NCI-H345 (cell line): ENCODE results near the gene HEY2.
A peak's percentile ranks its signal among the peaks of the same experiment; 100 is the strongest.

Experiments used
- DNase-seq: peaks from one replicate; lab custom pipeline; 2025; lab: John Stamatoyannopoulos, UW

HEY2 gene

DNA sequence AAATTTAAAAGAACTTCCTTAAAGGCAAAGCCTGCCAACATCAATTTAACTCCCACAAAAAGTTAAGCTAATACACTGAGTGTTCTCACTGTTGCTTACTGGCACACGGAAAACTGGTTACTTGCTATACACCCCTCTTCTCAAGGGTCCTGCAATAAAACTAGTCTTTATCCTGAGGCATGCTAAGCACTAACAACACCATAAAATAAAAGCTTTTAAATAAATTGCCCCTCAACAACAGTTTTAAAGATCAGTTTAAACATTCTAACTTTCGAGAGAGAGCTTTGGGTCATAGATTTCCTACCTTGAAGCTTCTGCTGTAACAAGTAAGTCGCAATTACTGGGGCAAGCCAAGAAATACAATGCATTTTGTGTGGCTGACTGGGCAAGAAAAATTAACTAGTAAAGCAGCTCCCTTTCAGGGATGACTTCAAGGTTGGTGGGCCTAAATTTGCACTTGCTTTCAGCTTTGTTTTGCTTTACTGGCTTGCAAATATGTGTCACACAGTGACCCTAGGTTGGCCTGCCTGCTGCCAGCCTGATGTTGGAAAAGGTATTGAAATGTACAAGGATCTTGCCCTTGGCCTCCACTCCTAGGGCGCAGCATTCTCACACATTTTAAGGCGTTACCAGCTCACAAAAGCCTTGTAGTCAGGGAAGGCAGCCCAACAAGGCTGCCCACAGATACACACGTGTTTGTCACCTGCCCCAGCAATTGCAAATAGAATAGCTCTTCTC lies 4.0 kb upstream of the HEY2 start:
- DNase-seq: peak; percentile 9

DNA sequence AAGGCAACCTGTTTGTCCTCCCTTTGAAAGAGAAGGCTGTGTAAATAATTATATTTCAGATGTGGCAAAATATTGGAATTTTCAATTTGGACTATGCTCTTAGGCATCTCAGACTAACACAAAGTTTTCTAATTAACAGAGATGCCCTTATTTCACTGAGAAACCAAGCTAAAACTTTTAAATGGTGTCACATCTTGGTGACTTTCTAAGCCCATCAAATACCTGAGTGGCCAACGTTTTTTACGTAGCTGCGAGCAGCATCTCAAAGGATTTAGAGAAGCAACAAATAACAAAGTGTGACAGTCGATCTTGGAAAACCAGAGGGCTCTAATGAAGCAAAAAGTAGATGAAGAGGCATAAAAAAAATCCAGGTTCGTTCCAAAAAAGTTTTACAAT lies 3.4 kb upstream of the HEY2 start:
- no peak for DNase-seq

DNA sequence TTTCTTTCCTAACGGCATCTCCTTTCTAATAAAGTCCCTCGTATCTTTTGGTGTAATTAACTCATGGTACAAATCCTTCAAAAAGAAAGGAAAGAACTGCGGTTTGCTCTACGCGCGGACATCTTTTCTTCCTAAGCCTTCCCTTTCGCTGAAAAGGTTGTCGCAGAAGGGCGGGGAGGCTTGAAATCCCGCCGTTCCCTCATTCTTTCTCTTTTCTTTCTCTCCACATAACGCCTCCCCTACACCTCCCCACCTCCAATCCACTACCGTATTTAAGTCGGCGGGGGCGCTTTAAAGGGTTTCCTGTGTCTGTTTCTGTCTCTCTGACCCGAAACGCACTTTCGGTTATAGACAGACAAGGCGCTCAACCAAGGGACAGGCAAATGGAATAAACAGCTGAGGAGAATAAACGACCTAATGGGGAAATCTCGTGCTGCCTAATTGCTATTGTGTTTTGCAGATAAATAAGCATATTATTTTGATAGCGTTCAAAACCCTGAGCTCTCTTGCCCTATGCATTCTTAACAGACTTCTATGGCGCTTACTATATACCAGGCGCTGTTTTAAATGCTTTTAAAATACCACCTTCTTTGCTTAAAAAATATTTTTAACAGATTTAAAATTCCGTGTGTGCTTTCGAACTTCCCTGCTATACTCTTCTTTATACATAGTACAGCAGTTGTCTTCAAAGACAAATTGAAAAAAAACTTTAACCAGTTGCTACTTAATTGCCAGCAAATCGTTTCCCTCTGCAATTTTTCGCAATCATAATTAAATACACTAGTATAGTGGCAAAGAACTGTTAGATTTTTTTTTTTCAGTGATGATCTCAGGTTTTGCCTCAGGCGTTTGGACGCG lies 2.5 kb upstream of the HEY2 start:
- no peak for DNase-seq

DNA sequence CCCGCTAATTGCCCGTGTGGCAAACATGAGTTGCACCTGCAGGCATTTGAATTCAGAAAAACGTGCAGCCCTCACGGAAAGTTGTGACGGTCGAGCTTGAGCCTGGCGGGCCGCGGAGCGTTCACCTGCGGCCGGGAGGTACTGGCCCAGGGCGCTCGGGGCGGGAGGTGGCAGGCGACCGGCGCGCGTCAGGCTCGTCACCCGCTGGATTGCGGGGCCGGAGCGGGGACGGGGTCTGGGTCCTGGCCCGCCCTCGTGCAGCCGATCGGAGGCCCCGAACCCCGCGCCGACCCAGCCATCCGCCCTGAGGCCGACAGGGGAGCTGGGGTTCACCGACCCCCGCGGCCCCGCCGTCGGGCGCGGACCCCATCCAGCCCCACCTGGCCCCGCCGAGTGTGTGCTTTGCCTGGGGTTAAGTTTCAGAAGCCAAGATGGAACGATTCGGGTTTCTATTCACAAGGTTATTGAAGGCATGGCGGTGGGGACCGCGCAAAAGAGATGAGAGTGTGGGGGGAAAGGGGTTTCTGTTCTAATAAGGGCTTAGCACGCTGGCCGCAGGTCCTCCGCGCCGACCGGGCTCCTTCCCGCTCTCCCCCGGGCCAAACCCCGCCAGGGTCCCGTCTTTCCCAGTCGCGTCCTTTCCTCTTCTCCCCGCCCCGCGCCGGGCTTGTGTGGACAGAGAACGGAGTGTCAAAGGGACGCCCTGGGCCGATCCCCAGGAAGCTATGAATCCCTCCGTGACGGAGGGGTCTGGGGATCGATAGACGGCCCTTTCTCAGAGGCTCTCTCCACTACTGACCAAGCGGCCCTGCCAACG lies 1.6 kb upstream of the HEY2 start:
- DNase-seq: peak; percentile 76

DNA sequence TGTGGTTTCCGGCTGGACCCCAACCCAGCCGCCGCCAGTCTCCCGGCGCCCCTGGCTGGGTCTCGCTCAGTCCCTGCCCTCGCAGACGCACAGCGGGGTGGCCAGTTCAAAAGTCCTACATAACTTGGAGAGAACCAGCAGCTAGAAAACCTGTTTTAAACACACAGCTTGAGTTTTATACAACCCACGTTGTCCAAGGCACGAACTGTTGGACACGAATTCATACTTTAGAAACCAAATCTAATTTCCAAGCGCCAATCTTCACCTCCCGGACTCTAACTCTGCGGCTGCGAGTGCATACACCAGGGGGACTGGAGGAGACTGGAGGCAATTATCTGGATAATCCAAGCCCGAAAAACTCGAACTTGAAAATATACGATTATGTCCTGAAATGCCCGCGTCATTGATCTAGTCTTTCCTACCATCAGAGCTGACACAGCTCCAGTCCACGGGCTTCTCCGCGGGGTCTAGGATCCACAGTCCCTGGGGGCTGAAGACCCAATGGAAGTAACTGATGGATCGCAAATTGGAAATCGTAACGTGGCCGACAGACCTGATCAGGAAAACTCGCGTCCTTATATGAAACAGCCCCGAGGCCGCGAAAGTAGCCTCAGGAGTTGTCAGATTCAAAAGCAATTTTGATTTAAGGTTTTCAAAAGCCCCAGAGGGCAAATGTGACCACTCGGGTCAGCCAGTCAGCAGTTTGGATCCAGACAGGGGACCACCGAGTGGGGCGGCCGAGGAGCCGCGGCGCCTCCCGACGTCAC lies 843 bp upstream of the HEY2 start:
- DNase-seq: peak; percentile 67

DNA sequence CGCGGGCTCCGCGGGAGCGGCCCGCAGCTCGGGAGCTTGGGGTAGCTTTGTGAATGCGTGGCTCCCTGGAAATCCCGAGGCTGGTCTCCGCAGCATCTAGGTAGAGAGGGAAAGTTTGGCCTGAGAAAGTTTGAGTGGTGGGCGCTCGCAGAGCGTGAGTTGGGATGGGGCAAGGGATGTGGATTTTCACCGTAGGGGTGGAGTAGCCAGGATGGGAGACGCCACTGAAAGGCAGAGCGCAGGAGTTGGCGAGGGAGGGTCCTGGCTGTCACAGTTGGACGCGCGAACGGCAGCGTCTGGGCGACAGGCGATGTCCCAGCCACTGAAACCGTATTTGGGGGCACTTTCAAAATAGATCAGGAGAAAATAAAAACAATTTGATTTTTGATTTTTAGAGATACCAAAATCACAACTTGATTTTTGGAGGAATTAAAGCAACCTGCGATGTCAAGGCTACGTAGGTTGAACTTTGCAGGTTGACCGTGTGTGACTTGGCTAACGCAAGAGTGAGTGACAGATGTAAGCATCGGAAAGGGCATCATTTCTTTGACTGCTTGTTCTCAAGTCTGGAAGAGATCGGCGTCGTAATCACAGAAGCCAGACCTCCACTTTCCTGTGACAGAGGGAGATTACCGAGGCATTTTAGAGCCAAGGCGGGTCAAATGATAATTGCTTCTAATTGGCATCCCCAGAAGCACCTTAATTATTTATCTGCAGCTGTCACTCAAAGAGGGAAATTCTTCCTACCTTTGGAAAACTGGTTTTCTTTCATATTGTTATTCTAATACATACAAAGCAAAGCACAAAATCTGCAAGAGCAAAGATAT lies 646 bp downstream of the HEY2 start:
- DNase-seq: peak; percentile 66

DNA sequence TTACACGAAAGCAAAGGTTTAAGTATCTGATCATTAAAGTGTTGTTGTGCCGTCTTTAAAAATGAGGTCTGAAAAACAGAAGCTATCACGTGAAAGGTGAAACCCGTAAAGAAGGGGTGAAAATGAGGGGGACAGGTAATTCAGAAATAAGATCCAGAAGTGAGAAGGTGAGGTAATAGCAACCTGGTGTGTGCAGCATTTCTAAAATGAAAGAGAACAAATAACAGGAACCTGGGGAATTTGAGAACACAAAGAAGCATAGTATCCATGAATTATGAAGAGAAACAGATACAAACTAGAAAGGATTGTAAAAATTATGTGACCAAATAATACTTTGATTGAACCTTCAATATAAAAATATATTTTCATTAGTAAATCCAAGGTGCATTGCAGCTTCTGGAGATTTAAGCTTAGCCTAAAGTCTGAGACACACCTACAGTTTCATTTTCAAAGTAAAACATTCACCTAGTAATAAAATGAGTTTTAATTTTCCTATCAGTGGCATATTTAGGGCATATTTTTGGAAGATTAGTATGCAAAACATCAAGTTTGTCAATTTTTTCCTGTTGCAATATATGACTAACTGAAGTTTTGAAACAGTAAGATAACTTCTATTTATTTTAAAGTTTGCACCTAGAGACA lies 1.4 kb downstream of the HEY2 start:
- DNase-seq: no peak

DNA sequence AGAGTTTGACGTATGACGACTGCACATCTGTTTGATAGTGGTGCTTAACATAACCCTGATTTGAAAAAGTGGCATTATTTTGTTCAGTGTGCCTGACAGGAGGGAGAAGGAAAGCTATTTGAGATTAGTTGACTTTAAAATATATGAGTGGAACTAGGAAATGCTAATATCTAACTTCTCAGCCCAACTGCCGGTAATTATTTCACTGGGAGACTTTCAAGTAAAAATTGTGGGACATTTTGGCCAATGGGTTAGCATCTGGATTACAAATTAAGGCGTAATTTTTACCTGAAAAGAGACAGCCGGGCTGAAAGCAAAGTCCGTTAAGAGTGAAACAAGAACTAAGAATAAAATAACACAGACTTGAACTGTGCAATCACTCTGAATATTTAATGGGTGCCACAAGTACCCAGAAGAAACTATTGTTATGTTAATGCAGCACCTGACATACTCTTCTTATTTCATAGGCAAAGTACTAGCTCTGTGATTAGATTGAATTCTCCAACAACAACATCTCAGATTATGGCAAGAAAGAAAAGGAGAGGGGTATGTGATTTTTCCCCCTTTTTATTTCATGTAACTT lies 2.0 kb downstream of the HEY2 start:
- DNase-seq: no peak

DNA sequence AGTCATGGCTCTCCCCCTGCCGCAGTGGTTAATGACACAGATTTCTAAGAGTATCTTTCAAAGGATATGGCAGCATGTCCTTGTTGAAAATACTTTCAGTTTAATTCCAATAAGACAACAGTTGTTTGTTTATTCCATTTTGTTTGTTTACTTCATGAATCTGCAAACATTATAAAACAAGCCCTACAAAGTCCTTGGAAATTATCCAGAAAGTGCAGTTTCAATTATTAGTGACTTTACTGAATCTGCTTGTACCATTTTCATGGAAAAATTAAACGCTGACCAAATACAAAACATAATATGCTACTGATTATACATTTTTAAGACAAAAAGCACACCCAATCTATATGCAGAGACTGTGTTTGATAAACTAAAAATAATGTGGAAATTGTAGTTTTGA lies 3.3 kb downstream of the HEY2 start:
- no peak for DNase-seq

DNA sequence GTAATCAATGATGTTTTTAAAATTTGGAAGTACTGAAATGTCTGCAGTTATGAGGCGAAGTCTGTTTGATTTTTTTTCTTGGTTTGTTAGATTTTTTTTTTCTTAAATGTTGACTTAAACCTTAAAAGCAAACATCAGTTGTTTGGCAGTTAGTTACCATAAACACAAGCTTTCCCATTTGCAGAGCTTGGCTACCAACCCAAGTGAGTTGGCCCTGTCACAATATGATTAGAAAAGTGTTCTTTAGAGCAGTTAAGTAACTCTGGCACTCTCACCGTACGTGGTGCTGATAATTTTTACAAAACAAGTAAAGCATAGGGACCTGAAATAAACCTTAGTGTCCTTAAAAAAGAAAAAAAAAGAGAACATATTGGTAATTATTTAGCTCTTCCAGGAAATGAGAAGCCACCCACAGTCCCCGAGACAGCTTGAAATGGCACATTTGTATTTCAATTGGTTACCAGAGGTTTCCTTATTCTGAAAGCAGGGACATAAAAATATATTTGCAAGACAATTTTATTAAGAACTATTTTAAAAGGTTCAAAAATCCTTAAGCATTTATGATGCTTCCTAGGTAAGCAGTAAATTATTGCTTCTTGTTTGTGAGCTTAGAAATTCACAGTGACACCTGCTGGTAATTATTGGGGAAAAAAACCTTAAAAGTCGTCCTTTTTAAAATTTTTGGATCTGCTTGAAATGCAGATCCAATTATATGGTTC lies 3.9 kb downstream of the HEY2 start:
- peak; percentile 15 for DNase-seq

DNA sequence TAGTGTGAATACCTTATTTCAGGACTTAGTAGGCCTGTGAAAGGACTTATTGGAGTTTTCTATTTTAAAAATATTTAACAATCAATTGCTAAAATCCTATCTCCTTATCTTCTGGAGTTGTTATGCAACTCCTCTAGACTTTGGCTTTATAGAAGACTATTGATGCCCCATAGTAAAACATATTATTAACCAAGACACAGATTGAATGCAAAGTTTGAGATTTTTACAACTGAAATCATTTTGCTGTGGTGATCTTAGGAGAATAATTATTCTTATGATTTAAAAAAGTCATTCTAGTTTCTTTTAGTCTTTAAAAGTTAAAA lies 4.5 kb downstream of the HEY2 start:
- DNase-seq: no peak

DNA sequence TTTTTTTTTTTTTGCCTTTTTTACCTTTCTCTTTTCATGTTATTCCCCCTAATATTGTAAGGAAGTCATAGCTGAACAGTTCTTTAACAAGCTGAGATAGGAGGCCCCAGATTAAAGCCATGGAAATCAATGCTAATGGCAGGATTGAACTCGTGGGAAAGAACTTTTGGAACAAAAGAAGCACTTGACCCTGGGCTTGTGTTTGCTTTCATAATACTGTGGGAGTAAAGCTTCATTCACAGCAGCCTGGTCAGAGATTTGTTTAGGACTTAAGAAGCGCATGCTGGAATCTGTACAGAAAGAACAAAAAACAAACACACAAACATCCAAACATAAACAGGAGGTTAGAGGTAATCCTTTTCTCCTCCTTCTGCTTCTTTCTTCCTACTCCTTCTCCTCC lies 5.1 kb downstream of the HEY2 start:
- DNase-seq: no peak

DNA sequence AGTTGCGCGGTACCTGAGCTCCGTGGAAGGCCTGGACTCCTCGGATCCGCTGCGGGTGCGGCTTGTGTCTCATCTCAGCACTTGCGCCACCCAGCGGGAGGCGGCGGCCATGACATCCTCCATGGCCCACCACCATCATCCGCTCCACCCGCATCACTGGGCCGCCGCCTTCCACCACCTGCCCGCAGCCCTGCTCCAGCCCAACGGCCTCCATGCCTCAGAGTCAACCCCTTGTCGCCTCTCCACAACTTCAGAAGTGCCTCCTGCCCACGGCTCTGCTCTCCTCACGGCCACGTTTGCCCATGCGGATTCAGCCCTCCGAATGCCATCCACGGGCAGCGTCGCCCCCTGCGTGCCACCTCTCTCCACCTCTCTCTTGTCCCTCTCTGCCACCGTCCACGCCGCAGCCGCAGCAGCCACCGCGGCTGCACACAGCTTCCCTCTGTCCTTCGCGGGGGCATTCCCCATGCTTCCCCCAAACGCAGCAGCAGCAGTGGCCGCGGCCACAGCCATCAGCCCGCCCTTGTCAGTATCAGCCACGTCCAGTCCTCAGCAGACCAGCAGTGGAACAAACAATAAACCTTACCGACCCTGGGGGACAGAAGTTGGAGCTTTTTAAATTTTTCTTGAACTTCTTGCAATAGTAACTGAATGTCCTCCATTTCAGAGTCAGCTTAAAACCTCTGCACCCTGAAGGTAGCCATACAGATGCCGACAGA lies 9.9 kb downstream of the HEY2 start:
- no peak for DNase-seq

DNA sequence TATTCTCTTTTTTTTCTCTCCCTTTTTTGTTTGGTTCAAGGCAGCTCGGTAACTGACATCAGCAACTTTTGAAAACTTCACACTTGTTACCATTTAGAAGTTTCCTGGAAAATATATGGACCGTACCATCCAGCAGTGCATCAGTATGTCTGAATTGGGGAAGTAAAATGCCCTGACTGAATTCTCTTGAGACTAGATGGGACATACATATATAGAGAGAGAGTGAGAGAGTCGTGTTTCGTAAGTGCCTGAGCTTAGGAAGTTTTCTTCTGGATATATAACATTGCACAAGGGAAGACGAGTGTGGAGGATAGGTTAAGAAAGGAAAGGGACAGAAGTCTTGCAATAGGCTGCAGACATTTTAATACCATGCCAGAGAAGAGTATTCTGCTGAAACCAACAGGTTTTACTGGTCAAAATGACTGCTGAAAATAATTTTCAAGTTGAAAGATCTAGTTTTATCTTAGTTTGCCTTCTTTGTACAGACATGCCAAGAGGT lies 10.6 kb downstream of the HEY2 start:
- DNase-seq: no peak

DNA sequence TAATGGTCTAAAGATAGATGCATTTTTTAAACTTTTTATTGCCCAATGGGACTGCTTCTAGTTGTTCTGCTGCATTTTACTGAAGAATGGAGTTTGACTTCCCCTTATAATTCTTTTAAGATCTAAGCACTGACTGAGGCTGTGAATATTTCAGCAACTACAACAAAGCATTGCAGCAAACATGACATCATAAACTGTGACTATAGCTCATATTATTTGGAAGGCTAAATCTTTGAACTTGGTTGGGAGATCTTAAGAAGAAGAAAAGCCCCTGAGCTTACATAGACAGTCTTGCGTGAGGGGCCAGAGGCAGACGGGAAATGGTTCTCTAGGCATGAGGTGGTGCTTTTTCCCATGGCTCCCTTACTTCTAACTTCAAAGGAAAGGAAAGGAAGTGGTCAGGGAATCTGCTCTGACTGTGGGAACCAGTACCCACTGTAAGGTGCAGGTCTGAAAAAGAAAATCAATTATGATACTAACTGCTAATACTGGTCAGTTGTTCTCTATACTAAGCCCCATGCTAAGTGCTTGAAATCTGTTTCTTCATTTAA lies 14.8 kb downstream of the HEY2 start:
- DNase-seq: no peak

DNA sequence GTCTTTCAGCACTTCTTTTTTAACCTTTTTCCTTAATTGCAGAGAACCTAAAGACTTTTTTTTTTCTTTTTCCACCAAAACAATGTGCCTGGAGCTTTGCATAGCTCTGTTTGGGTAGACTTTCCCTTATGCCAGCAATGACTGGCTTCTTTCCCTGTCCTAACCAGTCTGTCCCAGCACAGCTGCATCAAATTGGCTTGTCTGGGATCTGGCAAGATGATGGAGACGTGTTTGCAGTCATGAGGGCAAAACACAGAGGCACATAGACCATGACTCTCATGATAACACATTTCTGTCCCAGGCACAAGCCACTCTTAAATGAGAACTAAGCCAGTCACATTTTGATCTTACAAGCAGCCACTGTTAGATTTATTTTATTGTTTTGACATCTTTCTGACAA lies 16.5 kb downstream of the HEY2 start:
- DNase-seq: no peak

DNA sequence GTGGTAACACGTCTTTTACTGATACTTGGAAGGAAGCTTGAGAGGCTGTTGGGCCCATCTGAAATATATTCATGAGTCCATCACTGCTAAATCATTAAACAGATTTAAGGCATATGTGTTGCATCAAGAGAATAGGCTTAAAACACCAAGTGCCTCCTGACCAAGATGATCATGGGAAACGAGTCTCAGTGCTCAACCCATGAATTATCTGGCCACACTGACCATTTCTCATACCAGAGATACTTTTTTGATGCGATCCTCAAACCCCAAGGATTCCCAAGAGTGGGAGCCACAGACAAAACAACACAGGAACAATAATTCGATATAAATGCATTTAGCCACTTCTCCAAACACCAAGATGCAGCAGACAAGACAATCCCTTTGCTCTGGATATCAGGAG lies 17.2 kb downstream of the HEY2 start:
- no peak for DNase-seq

DNA sequence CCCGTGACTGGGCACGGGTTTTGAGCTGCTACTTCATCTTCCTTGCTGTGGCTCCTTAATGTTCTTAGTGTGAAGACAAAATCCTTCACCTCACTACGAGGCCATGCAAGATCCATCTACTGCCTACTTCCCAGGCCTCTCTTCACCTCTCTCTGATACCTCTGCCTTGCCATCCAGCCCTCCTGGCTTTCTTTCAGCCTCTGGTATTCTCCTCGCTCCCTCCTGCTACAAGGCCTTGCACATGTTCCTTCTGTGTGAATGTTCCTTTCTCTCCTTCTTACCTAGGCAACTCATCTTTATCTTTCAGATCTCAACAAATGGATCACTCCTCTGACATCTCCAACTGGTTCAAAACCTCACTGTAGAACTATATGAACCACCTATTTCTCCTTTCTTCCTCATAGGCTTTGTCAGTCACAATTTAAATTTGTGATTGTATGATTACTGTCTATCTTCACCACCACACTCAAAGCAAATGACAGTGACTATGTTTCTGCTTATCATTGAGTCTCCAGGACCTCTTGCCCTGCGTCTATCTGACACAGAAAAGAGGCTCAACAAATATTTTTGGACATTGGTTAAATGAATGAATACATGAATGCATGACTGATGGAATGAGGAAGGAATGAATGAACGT lies 19.8 kb downstream of the HEY2 start:
- no peak for DNase-seq
